RWPE2 (cell line): ENCODE data around the gene AP3S1.

Experiments
- ATAC-seq: fragments of 200-7000 bp; cut with Tn5 transposase; 3 replicates; pipeline ENCODE4 v1.9.1; 2021; ENCODE audit warnings: low read depth
- DNase-seq: peaks from one replicate; pipeline ENCODE4 v3.0.0-alpha.2; 2020; ENCODE audit warnings: low spot score
- H3K27ac ChIP-seq: fragments of 450-650 bp; 2 replicates; pipeline ENCODE4 v1.5.1; 2017; ENCODE audit warnings: mild to moderate bottlenecking; ENCODE audit not compliant: poor library complexity, severe bottlenecking
- H3K27me3 ChIP-seq: fragments of 250-450 bp; sonication (Bioruptor Pico); 2 replicates; pipeline ENCODE4 v1.5.1; 2021; ENCODE audit warnings: mild to moderate bottlenecking, moderate library complexity; ENCODE audit not compliant: insufficient read depth, poor library complexity, severe bottlenecking
- H3K36me3 ChIP-seq: fragments of 250-450 bp; sonication (Bioruptor Pico); 2 replicates; pipeline ENCODE4 v1.5.1; 2020; ENCODE audit warnings: low read depth, mild to moderate bottlenecking, moderate library complexity
- H3K4me1 ChIP-seq: fragments of 250-450 bp; sonication (Bioruptor Pico); 2 replicates; pipeline ENCODE4 v1.5.1; 2021; ENCODE audit warnings: mild to moderate bottlenecking, moderate library complexity; ENCODE audit not compliant: insufficient read depth, poor library complexity, severe bottlenecking
- H3K4me3 ChIP-seq: fragments of 250-450 bp; sonication (Bioruptor Pico); 2 replicates; pipeline ENCODE4 v1.5.1; 2021; ENCODE audit warnings: mild to moderate bottlenecking, moderate library complexity; ENCODE audit not compliant: severe bottlenecking
- H3K9me3 ChIP-seq: fragments of 250-450 bp; sonication (Bioruptor Pico); 2 replicates; pipeline ENCODE4 v1.5.1; 2021; ENCODE audit warnings: mild to moderate bottlenecking, moderate library complexity; ENCODE audit not compliant: severe bottlenecking
- CTCF ChIP-seq: fragments of 450-650 bp; IDR thresholded peaks from one replicate; pipeline ENCODE4 v1.5.1; 2017; ENCODE audit warnings: mild to moderate bottlenecking, moderate library complexity; ENCODE audit not compliant: poor library complexity, severe bottlenecking

Gene AP3S1

GRCh38 chr5:115847290-115847689 is 5.6 kb downstream of the AP3S1 start:
- Histone ChIP-seq H3K27ac (peak overlapping the region; percentile 23), H3K36me3 (no peaks in the 10 kb centered on the region), H3K4me1 (peaks cover 20% of the 10 kb centered on the region), H3K9me3 (no peaks in the 10 kb centered on the region), H3K27me3 (no peaks in the 10 kb centered on the region), H3K4me3 (no peak overlapping the region)
- no peak for DNase-seq
- peak; percentile 85 for ATAC-seq
- no peak for TF ChIP-seq CTCF

GRCh38 chr5:115849258-115849798 is 7.6 kb downstream of the AP3S1 start:
- Histone ChIP-seq H3K36me3 (no peaks in the 10 kb centered on the region), H3K27me3 (no peaks in the 10 kb centered on the region), H3K4me1 (peaks cover 13% of the 10 kb centered on the region), H3K27ac (no peak overlapping the region), H3K4me3 (no peak overlapping the region), H3K9me3 (no peaks in the 10 kb centered on the region)
- ATAC-seq (no peak), DNase-seq (no peak)
- TF ChIP-seq CTCF: no peak

GRCh38 chr5:115850744-115851416 is 9.1 kb downstream of the AP3S1 start:
- no peak for TF ChIP-seq CTCF
- H3K27ac ChIP-seq: no peak overlapping the region
- DNase-seq (no peak), ATAC-seq (no peak)
- no peaks in the 10 kb centered on the region for H3K36me3 ChIP-seq
- peaks cover 16% of the 10 kb centered on the region for H3K4me1 ChIP-seq
- H3K9me3 ChIP-seq: no peaks in the 10 kb centered on the region
- no peak overlapping the region for H3K4me3 ChIP-seq
- no peaks in the 10 kb centered on the region for H3K27me3 ChIP-seq

GRCh38 chr5:115854139-115854538 is 12.4 kb downstream of the AP3S1 start:
- Histone ChIP-seq H3K27ac (no peak overlapping the region), H3K36me3 (no peaks in the 10 kb centered on the region), H3K4me1 (peaks cover 19% of the 10 kb centered on the region), H3K4me3 (no peak overlapping the region), H3K9me3 (no peaks in the 10 kb centered on the region), H3K27me3 (no peaks in the 10 kb centered on the region)
- ATAC-seq (no peak), DNase-seq (no peak)
- no peak for TF ChIP-seq CTCF

GRCh38 chr5:115855959-115856358 is 14.2 kb downstream of the AP3S1 start:
- no peak for DNase-seq
- no peak for ATAC-seq
- H3K9me3 ChIP-seq: no peaks in the 10 kb centered on the region

More at GRCh38 chr5:115855959-115856358, 14.2 kb downstream of the AP3S1 start:
- Histone ChIP-seq H3K27ac (no peak overlapping the region), H3K27me3 (no peaks in the 10 kb centered on the region), H3K4me1 (peaks cover 19% of the 10 kb centered on the region), H3K4me3 (no peak overlapping the region), H3K36me3 (no peaks in the 10 kb centered on the region)
- no peak for TF ChIP-seq CTCF
